SIG-M5 treated with dmso at 0.1 percent for 504 hours (cell line): ENCODE data around the gene ERFL.
"Not testable (repeated sequence)": the region's sequence is repeated elsewhere in the genome, so short reads cannot be mapped to it uniquely, and the experiment has no call there.

Experiments
- DNase-seq: peaks from one replicate; lab custom pipeline; 2025; ENCODE audit not compliant: unreplicated experiment; lab: John Stamatoyannopoulos, UW

The ERFL gene

DNA sequence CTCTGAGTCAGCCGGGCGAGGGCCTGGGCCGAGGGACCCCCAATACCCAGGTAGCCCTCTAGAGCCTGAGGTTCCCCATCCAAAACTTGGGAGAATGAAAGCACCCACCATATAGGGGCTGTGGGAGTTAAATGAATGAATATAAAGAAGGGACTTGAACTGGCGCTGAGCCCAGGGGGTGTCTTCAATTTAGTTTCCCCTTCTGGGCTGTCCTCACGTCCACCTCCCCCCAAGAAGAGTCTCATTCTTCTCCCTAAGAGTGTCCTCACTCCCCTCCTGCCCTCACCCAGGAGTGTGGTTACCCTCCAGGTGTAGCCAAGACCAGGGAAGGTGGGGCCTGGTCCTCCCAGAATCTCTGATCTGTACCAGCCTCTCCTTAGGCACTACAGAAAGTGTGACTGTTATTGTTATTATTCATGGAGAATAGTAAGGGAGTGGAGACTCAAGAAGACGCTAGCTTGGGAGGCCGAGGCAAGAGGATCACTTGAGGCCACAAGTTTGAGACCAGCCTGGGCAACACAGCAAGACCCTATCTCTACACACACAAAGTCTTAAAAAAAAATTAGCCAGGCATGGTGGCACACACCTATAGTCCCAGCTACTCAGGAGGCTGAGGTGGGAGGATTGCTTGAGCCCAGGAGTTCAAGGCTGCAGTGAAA is 48.5 kb downstream of the ERFL start:
- DNase-seq, result no peak

DNA sequence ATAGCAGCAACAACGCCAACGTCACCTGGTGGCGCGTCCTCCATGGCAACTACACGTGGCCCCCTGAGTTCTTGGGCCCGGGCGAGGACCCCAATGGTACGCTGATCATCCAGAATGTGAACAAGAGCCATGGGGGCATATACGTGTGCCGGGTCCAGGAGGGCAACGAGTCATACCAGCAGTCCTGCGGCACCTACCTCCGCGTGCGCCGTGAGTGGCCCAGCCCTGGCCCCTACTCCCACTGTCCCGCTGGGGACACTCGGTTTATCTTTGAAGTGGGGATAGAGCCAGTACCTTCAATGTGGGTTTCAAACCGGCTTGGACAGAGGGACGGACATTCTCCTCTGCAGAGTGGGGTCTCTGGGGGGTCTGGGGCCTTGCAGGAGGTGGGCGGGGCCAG is 49.2 kb downstream of the ERFL start:
- DNase-seq, result no peak

DNA sequence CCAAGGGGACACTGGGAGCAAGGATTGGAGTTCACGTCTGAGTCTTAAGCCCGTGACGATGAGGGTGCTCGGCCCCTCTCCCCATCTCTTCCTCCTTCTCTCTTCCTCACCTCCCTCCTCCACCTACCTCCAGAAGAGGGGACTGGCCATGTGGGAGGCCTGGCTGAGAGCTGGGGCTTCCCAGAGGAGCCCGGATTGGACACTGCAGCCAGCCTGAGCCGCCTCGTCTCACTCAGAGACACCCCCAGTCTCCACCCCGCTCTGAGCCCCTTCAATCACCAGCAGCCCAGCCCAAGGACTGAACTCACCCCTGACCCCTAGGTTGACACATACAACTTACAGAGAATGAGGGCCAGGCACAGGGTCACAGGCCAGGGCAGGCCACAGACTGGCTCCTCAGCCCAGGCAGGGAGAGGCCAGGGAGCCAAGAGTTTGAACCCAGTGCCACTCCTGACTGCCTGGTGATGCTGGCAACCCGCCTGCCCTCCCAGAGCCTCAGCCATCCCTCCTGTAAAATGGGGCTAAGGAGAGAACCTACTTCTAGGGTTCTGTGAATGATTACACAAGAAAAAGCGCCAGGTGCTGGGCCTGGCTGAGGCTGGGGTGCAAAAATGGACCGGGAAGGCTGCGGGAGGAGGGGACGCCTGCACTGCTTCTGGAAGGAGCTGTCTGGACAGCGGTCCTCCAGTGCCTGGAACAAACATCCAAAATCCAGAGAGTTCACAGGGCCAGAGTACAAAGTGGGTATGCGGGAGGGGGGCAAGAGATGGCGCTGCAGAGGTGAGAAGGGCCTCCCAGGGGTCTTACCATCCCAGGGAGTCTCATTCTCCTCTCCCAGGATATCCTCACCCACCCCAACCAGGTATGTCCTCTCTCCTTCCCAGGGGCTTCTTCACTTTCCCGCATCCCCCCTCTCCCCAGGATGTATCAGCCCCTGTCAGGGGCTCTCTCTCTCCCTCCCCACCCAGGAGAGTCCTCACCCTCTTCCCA is 50.0 kb downstream of the ERFL start:
- no peak for DNase-seq

DNA sequence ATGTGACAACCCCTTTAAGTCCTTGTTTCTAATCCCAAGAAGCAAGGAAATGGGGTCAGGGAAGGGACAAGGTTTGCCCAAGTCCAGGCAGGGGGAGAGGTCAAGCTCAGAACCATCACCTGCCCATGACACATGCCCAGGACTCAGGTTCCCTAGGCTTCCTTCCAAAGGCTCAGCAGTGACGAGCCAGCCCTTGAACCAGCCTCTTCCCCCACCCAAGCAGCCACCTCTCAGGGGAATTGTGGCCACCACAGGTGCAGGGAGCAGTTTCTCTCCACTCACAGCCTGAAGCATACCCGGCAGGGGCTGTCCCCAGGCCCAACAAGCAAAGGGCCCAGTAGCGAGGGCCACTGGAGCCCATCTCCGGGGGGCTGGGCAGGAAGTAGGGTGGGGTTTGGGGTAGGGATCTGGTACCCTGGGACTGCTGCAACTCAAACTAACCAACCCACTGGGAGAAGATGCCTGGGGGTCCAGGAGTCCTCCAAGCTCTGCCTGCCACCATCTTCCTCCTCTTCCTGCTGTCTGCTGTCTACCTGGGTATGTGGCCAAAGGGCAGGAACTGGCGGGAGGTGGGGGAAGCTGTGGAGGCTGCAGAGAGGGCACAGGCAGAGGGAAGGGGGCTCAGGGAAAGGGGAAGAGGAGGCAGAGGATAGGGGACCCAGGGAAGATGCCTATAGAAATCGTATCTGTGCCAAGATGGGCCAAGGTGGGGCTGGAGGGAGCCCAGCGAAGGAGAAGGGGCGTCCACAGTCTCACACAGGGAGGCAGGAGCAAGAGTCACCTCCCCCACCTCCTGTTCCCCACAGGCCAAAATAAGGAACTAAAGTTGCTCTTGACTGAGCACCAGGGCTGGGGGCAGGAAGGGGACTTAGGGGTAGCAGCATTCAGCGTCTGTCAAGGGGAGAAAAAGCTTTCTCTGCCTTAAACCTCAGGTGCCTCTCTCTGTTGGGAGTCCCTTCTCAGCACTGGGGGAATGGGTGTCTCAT is 51.1 kb downstream of the ERFL start, which contains the start of gene CD79A:
Gene CD79A (plus strand): TSS at position 433 of the 986 bp plus-strand sequence. CDS start 26 bp downstream, at position 459.
- peak; percentile 70 for DNase-seq

DNA sequence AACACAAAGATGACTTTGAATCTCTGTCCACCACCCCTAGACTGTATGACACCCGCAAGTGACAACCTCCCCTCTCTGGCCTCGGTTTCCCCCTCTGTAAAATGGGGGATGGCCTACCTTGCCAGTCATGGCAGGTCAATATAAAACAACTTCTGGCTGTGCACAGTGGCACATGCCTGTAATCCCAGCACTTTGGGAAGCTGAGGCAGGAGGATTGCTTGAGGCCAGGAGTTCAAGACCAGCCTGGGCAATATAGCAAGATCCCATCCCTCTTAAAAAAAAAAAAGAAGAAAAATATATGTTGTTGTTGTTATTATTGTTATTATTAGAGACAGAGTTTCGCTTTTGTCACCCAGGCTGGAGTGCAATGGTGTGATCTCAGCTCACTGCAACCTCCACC is 52.3 kb downstream of the ERFL start:
- DNase-seq, result not testable (repeated sequence)

DNA sequence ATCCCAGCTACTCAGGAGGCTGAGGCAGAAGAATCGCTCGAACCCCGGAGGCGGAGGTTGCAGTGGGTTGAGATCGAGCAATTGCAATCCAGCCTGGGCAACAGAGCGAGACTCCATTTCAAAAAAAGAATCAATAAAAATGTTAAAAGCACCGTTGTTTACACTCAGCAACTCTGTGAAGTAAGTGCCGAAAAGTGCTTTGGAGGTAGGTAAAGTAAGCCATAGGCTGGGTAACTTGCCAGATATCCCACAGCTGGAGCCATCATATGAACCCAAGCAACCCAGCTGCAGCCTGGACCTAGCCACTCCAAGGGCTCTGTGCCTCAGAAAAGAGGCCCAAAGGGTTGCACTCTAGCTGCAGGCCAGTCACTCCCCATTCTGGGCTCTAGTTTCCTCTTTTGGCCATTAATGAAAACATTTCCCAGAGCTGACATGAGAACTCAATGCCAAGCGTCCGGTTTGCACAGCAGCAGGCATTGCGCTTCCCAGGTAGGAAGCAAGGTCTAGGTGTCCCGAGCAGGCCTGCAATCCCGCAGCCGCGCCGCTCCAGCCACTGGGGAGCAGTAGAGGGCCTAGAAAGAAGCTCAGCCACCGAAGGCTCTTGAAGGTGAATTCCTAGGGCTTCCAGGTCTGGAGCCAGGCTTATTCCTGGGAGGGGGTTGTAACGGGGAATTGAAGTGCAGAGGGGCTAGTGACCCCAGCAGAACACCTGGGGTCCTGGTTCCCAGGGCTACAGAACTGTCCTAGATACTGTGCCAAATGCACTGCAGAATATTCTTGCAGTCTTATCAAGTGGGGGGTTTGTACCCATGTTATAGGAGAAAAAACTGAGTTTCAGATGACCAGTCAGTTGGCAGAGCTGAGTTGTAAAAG is 55.2 kb downstream of the ERFL start:
- peak; percentile 68 for DNase-seq

DNA sequence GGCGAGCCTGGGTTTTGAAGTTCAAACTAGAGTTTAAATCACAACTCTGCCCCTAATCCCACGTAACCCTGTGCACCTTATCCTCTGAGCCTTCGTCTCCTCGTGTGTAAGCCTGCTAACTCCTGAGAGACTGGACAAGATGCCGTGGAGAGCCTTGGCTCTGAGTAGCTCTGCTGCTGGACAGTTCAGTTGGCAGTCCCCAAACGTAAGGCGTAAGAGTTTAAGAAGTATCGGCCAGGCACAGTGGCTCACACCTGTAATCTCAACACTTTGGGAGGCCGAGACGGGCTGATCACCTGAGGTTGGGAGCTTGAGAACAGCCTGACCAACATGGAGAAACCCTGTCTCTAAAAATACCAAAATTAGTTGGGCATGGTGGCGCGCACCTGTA is 55.9 kb downstream of the ERFL start:
- DNase-seq, result no peak

DNA sequence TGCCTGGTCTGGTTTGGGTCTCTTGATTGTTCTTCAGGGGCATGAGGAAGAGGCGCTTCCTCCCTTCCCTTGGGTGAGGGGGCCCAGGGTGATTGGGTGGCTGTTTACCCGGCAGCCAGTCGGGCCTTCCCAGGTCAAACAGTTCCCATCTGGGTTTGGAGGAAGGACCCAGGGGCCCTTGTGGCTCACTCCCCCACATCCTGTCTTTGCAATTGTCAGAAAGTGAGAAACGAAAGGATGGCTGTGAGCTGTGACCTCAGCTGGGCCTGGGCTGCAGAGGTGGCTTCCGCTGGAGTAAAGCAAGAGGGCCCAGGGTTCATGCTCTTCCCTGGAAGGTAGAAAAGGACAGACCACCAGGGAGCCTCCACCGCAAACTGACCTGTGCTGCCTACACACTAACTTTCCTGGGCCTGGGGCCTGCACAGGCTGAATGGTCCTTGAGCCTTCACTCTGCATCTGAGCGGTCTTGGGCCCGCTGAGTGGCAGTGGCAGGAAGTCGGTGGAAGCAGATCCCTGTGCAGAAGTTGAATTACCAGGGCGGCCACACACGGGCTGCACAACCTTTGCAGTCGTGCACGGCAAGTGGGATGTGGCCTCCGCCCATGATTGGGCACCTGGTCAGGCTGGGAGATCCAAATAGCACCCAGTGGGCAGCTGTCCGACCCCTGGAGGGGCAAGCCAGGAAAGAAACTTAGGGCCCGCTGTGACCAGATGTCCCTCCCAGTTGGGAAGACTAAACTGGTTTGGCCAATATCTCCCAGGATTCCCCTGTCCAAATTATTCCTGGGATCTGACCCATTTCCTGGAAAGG is 56.5 kb downstream of the ERFL start:
- DNase-seq, result peak; percentile 76

DNA sequence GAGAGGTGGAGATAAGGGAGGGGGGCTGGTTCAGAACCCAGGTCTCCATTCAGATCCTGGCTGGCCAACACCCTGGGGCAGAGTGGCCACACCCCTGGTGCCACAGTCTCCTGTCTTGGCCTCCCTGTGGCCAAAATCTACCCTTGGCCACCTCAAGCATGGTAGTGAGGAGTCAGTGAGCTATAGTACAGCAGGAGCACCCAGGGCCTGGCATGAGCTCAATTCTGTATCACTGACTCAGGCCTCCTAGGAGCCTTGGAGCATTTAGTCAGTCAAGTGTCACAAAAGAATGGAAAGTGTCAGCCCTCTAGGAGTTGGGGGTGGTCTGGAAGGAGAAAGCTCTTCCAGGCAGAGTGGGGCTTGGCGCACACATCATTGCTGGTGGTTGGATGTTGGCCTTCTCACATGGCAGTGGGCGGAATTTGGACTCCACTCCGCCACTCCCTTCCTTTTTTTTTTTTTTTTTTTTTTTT is 57.8 kb downstream of the ERFL start:
- no peak for DNase-seq

DNA sequence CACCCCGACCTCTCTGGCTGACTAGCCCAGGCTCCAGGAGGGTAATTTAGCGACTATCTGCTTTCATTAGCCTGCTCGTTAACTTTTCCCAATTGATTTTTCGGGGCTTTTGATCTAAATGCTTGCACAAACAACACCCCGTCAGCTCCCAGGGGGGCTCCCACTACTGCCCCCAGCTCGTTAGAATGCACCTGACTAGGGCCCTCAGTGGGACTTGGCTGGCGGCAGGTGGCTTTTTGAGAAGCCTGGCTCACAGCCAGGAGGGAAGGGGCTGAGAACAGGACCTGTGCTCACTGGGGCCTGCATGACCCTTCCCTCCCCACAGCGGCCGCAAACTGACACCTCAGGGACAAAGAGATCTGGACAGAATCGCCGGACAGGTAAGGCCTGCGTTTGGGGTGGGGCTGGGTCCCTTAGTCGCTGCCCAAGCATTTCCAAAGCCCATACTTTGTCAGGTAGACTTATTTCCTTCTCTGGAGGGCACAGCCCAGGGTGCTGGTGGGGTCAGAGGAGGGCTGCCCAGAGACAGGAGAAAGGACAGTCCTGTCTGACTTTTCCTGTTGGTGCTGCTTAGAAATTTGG is 58.8 kb downstream of the ERFL start:
- no peak for DNase-seq

DNA sequence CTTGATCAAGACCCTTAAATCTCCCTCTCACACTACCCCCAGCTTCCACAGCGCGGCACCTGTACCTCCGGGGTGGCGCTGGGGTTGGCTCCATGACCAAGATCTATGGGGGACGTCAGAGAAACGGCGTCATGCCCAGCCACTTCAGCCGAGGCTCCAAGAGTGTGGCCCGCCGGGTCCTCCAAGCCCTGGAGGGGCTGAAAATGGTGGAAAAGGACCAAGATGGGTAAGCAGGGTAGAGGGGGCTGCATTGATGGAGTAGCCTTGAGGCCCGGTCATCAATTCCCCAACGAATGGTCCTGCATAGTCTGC is 59.3 kb downstream of the ERFL start:
- no peak for DNase-seq

DNA sequence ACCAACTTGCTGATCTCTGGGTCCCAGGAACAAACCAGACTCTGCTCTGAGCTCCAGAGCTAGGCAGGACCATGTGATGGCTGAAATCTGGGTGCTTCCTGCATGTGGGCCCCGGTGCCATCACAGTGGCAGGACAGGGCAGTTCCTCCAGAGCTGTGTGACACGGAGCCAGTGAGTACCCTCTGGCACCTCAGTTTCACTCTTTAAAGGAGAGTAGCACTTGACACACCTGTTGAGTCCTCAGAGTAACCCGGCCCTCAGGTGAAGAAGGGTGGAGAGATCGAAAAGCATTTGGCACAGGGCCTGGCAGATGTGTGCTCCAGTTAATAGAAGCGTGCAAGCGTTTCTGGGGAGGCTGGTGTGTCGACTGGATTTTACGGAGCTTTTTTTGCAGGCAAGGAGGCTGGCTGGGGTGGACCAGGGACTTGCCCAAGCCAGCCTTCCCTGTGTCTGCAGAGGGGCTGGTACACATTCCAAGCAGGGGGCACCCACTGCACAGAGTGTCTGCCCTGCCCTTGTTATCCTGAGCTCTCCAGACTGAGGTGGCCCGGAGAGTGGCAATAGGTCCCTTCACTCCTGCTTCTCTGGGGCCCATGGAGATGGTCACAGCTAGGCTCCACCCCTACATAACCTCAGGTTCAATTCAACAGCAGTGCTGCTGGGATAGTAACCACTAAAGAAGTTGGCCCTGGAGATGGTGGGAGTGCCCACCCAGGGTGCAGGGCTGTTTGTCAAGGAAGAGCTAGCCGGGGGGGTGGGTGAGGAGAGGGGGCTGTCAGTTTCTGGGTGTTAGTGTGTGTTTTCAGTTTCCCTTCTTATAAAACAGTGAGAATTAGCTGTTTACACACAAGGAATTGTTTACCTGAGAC is 59.9 kb downstream of the ERFL start:
- DNase-seq, result no peak

DNA sequence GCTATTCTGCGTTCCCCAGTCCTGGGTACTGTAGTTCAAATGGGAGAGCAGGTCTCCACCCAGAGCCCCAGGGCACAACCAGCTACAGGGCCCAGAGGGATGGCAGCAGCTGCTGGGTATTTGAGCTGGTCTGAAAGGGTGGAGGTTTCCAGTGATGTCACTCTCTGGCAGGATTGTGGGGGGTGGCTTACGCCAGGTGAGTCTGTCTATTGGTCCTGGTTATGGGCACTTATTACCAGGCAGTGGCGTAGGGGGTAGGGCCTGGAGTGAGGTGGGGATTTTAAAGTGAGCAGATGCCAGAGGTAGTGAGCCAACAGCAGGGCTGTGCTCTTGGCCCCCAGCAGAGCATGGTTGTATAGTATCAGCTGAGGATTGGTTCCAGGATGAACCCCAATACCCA is 62.0 kb downstream of the ERFL start:
- no peak for DNase-seq

DNA sequence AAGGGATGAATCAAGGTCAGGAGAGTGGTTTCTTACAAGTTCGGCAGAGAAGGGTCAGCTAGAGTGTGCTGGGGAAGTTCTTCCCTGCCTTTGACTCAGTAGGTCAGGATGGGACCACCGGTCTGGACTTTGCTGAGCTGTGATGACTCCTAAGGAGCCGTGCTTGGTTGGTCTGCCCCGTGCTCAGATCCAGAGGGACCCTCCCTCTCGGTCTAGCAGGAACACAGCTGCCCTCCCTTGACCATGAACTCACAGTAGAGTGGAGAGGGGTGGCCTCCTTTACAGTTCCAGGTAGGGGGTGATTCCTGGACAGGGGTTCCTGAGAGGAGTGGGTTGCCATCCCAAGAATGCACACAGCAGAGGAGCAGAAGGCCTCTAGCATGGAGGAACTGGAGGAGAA is 63.9 kb downstream of the ERFL start:
- no peak for DNase-seq

DNA sequence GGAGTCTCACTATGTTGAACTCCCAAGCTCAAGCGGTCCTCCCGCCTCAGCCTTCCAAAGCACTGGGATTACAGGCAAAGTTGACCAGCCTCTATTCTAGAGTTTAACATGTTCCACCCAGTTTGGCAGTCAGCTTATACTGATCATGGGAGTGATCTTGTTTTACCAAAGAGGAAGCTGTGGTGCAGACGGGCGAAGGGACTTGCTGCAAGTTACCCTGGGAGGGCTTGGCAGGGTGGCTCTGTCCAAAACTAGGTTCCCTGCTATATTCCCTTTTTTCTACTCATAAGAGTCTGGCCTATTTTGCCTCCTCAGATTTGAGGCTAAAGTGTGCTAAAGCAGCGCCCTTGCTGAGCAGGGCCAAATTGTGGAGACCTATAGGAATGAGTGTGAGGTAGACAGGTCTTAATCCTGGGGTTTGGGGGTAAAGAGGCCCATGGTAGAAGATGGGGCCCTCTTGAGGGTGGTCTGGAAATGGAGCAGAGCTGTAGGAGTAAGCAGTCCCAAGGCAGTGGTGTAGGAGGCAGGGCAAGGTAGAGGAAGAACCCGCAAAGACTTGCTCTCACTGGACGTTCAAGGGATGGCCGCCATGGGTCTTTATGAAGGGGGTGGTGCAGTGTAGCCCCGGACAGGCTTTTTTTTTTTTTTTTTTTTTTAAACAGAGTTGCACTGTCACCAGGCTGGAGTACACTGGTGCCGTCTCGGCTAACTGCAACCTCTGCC is 64.9 kb downstream of the ERFL start:
- DNase-seq, result peak; percentile 54

DNA sequence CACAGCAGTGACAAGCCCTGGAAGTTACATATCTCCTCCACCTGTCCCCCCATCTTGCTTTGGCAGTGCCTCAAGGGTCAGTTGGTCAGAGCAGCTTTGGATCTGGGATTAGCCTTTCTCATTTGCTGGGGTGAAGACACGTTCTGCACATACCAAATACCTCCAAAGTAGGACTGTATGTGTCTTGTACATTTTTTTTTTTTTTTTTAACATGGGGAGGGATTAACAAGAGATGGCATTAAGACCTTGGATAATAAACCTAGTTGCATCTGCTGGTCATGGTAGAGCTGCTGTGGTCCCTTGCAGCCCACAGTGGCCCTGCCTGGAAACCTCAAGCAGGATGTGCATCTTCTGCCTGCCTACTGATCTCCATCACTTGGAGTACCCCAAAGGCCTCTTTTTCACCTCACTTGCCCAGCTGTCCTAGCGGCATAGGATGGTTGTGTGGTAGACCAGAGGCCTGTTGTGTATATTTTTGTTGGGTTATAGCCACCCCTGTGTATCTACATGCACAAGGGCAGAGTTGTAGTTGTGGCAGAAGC is 65.7 kb downstream of the ERFL start:
- DNase-seq, result no peak

DNA sequence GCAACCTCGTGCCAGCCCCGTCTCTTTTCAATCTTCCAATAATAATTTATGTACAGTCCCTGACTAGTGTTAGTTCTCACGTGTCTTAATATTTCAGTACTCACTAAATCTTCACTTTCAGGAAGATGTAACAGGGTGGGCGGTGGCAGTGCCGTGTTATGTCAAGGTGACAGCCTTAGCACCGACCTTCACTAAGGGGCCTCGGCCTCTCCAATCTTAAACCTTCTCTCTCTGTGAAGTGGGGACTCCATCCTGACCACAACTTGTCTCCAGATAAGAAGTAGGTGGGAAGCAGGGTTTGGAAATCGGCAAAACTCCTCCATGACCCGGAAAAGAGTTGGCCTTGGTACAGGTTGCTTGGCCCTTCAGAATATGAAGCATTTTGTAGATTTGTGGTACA is 66.4 kb downstream of the ERFL start:
- no peak for DNase-seq
